NCI-H1092 treated with DMSO at 0.1 percent for 48 hours (cell line): ENCODE results near the gene MORN1.

ENCODE experiments used
- DNase-seq: peaks from one replicate; lab custom pipeline; 2025; lab: John Stamatoyannopoulos, UW

MORN1 gene

DNA sequence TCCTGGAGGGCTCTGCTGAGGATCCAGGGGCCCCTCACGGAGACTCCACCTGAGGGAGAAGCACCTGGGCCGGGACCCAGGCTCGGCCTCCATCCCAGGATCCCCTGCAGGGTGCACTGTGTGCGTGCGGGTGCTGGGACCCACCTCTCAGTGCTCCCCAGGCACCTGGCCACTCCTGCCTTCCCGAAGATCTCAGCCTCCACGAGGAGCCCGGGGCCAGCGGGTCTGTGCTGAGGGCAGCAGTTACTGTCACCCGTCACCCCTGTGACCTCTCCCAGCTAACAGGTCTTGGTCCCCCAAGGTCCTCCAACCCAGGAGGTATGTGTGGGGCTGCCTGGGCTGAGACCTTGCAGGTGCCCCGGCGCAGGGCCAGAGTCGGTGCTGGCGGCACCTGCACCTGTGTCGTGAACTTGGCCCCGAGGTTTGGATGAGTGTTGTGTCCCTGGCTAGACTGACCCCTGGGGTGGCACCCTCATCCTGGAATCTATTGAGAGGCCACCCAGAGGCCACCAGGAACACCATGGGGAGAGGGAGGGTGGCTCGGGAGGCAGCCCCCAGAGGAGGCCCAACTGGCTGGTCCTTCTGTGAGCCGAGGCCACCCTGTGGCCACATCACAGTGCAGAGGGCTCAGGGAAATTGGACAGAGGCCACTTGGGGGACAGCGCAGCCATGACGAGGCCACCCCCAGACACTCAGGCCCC is 17.7 kb downstream of the MORN1 start:
- DNase-seq, result no peak

DNA sequence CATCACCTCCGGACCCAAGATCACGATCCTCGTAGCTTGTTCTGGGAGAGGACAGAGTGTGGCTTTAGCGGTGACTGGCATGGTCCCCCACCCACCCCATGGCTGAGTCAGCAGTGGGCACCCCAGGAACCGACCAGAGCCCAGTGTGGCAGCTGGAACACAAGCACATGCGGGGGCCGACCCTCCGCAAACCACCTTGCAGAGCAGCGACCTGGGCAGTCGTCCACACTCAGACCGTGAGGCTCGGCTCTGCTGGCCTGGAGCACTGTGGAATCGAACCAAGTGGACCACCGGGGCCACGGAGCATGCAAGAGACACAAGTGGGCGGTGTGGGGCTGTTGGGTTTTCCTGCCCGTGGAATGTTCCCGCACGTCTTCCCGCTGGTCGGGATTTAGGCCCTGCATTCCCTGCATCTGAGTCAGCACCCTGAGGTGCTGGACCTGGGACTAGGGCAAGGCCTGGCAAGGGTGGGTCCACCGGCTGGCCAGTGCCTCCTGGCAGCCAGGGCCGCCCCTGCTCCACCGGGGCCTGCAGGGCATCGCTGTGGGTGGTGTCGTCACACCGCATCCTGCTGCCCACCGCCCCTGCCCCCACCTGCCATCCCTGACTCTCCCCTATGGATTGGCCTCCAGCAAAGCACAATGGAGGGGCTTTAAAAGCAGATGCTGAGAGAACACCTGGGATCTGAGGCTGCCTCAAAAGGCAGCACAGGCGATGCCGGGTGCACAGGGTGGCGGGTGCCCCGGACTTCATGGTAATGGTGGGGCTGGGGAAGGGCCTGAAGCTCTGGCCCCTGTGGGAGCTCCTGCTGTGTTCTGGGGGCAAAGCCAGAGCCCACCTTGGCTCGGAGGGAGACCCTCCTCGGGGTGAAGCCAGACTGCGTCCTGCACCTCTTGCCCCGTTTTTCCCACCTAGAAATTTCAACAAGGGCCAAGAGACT is 18.5 kb downstream of the MORN1 start:
- no peak for DNase-seq

DNA sequence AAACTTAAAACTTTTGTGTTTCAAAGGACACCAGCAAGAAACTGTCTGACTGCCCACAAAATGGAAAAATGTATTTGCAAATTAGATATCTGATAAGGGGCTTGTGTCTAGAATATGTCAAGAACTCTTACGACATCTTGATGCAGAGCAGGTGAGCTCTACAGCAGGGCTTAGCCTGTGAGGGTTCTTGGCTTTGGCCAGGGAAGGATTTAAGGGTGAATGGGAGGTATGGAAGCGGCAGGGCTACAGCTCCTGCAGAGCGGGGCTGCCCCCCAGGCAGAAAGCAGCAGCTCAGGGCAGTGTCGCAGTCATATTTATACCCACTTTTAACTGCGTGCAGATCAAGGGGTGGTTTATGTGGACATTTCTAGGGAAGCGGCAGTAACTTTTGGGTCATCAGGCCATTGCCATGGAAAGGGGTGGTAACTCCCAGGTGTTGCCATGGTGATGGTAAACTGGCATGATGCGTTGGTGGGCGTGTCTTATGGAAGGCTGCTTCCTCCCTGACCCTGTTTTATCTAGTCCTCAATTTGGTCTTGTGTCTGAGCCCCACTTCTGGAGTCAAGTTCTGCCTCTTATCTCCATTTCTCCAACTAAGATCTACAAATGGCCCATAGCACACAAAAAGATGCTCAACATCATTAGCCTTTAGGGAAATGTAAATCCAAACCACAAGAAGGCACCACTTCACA is 23.2 kb downstream of the MORN1 start:
- no peak for DNase-seq

DNA sequence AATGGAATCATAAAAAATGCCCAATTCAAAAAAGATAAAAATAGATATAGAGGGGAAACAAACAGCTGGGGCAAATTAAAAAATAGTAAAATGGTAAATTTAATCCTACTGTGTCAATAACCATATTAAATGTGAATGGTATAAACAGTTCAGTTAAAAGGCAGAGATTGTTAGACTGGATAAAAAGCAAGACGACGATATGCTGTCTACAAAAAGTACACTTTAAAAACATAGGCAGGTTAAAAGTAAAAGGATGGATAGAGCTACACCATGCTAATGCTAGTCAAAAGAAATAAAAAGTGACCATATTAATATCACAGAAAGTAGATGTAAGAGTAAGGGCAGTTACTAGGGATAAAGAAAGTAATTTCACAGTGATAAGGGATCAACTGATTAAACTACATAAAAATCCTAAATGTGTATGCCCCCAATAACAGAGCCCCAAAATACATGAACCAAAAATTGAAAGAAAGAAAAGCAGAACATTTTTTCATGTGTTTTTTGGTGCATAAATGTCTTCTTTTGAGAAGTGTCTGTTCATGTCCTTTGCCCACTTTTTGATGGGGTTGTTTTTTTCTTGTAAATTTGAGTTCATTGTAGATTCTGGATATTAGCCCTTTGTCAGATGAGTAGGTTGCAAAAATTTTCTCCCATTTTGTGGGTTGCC is 27.4 kb downstream of the MORN1 start:
- DNase-seq, result no peak

GRCh38 chr1:2360588-2361364 is 30.6 kb downstream of the MORN1 start:
- DNase-seq, result no peak

- no peak for DNase-seq
These were observed 32.4 kb downstream of the MORN1 start for GRCh38 chr1:2358651-2359640.

DNA sequence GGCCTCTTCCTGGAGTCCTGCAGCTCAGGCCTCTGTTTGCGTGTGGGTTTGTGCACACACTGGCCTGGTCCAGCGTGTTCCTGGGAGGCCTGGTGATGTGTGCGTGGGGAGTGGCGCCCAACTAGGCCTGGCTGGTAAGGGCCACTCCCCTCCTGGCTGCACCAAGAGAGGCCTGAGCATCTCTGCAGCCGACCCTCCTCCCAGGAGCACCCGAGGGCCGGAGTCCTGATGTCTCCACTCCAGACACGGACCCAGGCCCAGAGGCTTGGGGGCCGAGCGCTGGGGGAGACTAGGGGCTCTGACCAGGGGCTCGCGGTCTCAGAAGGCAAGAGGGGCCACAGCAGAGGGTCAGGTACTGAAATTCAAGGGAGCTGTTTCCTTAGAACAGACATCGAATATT is 33.3 kb downstream of the MORN1 start:
- no peak for DNase-seq

- DNase-seq, result no peak
These were observed 34.2 kb downstream of the MORN1 start for GRCh38 chr1:2356911-2357845.

- no peak for DNase-seq
These were observed 35.0 kb downstream of the MORN1 start for GRCh38 chr1:2356401-2356800.

DNA sequence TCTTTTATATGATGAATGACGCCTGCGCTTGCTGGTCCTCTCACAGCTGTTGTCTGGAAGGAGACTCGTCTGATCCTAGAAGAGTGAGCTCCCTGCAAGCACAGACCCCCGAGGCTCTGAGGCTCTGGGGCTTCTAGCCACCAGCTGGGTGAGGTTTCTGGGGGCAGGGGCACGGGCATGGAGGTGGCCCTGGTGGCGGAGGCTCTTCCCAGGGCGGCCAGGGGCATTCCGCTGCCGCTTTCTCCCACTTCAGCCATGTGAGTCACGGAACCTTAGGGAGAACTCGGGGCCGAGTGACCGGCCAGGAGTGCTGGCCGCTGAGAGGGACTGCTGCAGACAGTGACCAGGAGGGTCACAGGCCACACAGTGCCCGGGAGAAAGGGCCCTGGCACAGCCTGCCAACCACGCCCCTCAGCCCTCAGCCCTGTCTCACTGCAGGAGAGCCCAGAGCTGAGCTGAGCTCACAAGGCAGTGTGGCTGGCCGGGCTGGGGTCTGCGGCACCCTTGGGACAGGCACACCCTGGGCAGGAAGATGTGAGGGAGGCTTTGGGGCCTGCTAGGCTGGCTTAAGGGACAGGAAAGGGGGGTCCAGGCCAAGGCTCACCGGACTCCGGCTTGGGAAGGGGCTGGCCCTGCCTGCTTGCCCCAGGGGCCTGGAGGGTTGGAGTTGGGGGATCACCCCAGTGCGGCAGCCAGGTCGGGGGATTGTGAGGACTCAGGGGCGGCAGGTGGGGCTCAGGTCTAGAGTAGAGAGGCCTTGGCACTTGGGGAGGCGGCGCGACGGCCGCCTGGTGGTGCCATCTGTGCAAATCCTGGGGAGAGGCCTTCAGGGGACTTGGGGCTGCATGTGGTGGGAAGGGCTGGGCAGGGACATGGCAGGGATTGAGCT is 35.7 kb downstream of the MORN1 start:
- no peak for DNase-seq

- no peak for DNase-seq
These were observed 36.6 kb downstream of the MORN1 start for GRCh38 chr1:2354511-2355372.

- no peak for DNase-seq
These were observed 37.6 kb downstream of the MORN1 start for GRCh38 chr1:2353551-2354438.

DNA sequence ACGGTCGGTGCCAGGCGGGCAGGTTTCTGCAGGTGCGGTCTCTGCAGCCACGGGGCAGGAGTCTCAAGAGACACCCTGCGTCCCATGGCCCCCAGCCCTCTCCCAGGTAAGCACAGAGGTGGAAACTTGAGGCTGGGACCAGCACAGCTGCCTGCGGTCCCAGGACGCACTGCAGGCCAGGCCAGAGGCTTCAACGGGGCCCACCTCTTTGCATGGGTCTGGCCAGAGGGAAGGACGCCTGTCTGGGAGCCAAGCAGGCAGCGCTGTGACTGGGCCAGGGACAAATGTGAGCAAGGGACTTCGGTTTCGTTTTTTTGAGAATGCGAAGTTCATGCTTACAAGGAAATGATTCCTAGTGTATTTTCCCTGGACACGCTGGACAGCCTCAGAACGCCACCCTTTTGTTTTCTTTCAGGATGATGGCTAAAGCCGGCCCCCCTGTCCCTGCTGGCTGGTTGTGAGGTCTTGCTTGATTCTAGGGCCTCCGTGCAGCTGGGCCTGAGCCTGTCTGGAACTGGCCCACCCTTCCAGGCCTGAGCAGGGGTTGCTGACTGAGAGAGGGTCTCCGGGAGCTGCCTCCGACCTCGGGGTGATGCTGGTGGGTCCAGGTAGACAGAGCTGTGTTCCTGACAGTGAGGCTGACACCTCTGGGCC is 38.3 kb downstream of the MORN1 start:
- DNase-seq, result no peak

GRCh38 chr1:2352341-2352896 is 38.9 kb downstream of the MORN1 start:
- no peak for DNase-seq

- DNase-seq, result no peak
These were observed 39.6 kb downstream of the MORN1 start for GRCh38 chr1:2351723-2352122.
